NCI-H2227 (cell line): ENCODE results near the gene ACTA1.
"Not testable (repeated sequence)": the region's sequence is repeated elsewhere in the genome, so short reads cannot be mapped to it uniquely, and the experiment has no call there.

Source experiments
- DNase-seq: peaks from one replicate; lab custom pipeline; 2025; ENCODE audit not compliant: unreplicated experiment; lab: John Stamatoyannopoulos, UW

ACTA1 gene

GRCh38 chr1:229409616-229410369 is 24.1 kb downstream of the ACTA1 start:
- DNase-seq = peak; percentile 48

DNA sequence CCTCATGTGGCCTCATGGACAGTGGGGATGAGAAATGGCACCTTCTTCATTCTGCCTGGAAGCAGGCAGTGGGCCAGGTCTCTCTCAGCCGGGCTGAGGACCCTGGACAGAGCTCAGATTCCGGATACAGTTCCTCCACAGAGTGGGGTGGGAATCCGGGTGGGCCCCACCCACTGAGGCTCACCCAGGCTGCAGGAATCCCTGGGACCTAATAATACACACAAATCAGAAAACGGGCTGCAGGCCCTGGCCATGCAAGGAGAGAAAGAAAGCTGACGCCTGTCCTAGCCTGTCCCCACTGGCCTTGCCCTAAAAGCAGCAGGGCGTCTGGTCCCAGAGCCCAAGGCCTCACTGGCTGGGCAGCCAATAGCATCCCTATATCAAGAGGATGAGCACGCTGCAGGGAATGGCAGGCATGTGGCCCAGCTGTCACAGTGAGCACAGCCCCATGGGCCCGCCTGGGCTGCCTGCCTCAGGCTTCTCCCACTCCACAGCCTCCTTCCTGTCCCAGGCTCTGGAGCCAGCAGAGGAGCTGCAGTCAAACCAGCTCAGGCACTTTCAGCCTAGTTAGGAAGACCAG is 25.3 kb downstream of the ACTA1 start:
- peak; percentile 12 for DNase-seq

GRCh38 chr1:229407206-229408026 is 26.5 kb downstream of the ACTA1 start:
- no peak for DNase-seq

DNA sequence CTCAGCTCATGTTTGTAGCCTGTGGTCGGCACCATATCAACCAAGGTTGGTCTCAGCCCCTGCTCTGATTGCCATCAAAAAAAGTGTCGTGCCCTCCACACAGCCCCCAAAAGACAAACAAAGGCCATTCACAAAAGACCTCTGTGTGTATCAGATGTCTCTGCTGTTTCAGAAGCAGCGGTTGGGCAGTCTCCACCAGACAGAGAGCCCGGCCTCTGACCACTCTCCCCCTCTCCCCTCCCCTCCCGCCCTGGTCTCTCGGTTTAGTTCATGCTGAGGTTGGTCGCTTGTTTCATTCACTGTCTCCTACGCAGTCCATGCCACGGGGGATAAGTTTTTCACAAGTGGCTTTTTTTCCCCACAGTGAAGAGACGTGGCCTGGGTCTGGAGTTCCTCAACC is 27.1 kb downstream of the ACTA1 start:
- no peak for DNase-seq

DNA sequence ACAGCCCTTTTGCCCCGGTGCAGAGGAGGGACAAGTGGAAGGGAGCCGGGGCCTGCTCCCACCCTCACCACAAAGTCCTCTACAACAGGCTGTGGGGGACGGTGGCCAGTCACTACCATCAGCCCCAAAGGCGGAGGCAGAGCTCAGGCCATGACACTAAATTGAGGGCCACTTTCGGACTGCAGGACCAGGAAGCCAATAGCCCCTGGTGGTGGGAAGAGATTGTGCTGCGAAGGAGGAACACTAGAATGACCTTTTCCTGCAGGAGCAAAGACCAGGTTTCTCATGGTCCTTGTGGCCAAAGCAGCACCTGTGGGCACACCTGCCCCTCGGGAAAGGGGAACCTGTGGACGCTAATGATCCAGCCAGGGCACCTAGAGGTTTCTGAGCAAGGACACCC is 30.3 kb downstream of the ACTA1 start:
- DNase-seq = no peak

GRCh38 chr1:229402993-229403392 is 30.9 kb downstream of the ACTA1 start:
- DNase-seq = no peak

GRCh38 chr1:229402329-229402728 is 31.6 kb downstream of the ACTA1 start:
- DNase-seq = not testable (repeated sequence)

- no peak for DNase-seq
These were observed 36.1 kb downstream of the ACTA1 start for GRCh38 chr1:229397762-229398161.

DNA sequence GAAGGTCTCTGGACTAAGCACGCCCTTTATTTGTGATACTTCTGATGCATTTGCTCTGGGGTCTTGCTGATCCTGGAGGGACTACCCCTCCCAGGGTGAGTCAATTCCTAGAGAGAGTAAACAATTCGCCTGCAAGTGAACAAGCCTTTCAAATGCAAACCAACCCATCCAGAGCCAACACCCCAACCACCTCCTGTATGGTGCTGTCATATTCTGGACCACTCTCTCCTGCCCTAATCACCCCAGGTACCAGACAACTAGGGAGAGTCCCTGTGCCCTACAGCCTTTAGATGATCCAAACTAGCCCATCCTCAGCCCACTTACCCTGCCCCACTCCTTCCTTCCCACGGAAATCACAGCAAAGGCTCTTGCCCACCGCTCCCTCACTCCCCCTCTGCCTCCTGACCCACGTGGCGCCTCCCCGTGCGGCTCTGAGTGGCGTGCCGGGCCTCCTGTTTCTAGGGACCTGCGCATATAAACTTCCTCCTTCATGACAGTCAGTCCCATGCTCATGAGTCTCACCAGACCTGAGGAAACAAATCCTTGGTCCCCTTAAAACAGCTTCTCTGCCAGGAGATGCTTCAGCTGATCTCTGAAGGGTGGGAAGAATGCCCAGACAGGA is 37.2 kb downstream of the ACTA1 start:
- DNase-seq = no peak

- not testable (repeated sequence) for DNase-seq
These were observed 39.4 kb downstream of the ACTA1 start for GRCh38 chr1:229394517-229394916.

DNA sequence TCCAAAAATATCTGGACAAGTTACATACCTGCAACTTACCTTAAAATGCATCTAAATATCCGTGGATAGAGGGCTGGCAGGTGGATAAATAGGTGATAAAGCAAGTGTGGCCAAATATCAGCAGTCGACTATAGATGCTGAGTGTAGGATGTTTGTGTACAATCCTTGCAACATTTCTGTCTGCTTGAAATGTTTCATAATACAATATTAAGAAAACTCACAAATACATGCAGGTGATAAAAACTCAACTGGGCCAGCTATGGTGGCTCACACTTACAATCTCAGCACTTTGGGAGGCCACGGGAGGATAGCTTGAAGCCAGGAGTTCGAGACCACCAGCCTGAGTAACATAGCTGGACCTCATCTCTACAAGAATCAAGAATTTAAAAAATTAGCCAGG is 41.0 kb downstream of the ACTA1 start:
- no peak for DNase-seq

GRCh38 chr1:229390130-229390529 is 43.8 kb downstream of the ACTA1 start:
- no peak for DNase-seq

DNA sequence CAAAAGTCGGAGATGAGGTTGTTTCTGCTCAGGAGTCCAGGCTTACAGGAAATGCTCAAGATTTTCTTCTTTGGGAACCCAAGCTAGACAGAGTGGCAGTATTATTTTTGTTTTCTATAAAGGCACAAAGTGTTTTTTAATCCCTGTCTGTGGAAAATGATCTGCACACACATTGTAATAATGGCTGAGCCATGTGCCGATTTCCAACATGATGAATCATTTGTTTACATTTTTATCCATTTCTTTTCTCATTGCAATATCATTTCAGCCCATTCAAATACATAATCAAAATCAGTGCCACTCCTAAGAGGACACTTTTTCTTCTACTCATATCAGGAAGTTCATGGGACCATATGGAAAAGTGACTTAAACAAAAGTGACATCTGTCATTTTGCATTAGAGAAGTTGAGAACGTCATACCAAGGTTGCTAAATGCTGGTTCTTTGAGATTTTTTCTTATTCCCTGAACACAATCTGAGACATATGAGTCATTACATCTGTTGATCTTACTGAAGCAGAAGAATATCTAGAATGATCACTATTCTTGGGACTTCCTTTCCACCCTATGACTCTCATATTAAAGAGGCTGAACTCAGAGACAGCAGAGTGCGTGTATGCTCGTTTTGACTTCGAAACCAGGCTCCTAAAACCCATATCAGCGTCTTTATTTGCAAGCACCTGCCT is 44.9 kb downstream of the ACTA1 start:
- no peak for DNase-seq

- DNase-seq = no peak
These were observed 47.9 kb downstream of the ACTA1 start for GRCh38 chr1:229385853-229386456.

DNA sequence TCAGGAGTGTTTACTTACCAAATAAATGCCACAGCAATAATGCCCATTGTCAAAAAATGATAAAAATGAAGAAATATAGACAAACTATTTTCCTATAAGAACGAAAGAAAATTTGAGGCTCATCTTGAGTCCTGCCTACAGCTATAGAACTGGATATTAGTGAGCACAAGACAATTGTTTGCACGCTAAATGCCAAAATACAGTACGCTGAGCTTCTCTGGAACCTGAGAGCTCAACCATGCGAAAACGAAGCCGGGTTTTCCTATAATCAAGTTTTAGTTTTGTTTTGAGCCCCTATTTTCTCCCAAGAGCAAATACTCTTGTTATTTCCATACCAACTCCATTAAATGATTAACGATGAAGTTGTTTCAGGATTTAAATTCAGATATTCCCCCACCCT is 49.1 kb downstream of the ACTA1 start:
- no peak for DNase-seq

DNA sequence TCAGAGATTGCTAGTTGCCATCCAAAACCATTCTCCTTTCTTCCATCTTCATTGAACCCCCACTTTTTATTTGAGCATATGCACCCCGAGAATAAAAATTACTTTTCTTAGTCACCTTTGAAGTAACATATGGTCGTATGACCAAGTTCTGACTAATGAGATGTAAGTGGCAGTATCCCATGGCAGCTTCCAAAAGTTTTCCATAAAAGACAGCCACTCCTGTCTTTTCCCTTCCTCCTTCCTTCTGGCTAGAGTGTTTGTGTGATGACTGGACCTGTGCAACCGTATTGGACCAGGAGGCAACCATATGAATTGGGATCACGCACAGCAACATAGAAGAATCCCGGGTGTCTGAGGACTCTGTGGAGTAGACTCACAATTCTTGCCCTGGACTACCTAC is 49.9 kb downstream of the ACTA1 start:
- no peak for DNase-seq

GRCh38 chr1:229383188-229383587 is 50.7 kb downstream of the ACTA1 start:
- DNase-seq = no peak
